ENCODE data around the gene E2F3. TPM values are rescaled to one million over a fixed set of nuclear protein-coding genes. Genes with fewer than 3 reads are reported as not detected.
"Not testable (repeated sequence)": the region's sequence is repeated elsewhere in the genome, so short reads cannot be mapped to it uniquely, and the experiment has no call there.

Gene E2F3
- total RNA-seq, 4 donors from 2014 or later: 3.5 to 5.1 (median 4.0) TPM

- no peak overlapping the region for H3K4me3 ChIP-seq
- no peak for DNase-seq (ENCODE audit: low spot score in 2 of 2)
- 87 to 93% methylated on average over 5 of the region's 5 CpGs for WGBS, 2 donors
- H3K9me3 ChIP-seq: peaks cover 0 to 5% (median 0%) of the 10 kb centered on the region in 4 donors
- H3K4me1 ChIP-seq: no peaks in the 10 kb centered on the region
- TF ChIP-seq EP300 (IDR thresholded peaks at IDR 0.05) (no peak), POLR2A (IDR thresholded peaks at IDR 0.05) (no peak), CTCF (IDR thresholded peaks at IDR 0.05) (no peak)
- H3K36me3 ChIP-seq: no peaks in the 10 kb centered on the region
- H3K27me3 ChIP-seq: no peaks in the 10 kb centered on the region
- no peak overlapping the region for H3K27ac ChIP-seq
Measured at GRCh38 chr6:20463396-20463795, 61.7 kb downstream of the E2F3 start.

DNA sequence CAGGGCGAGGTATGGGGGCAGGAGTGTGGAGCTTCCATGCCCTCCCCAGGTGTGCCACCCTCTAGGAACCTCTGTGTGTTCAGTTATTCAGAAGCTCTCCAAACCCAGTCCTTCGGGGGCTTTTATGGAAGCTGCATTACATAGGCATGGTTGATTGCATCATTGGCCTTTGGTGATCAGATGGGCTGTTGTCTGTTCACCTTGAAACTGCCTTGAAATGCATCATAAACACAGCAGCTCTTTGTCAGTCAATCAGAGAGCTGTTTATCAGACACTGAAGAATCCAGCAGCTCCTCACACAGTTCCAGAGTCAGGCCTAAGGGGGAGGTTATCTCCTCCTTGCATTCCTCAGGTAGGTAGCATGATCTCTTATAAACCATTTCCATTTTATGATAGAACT, 62.4 kb downstream of the E2F3 start:
- DNase-seq (ENCODE audit: low spot score in 2 of 2): no peak
- H3K27me3 ChIP-seq: no peaks in the 10 kb centered on the region
- TF ChIP-seq EP300 (IDR thresholded peaks at IDR 0.05) (no peak), POLR2A (IDR thresholded peaks at IDR 0.05) (no peak), CTCF (IDR thresholded peaks at IDR 0.05) (no peak)
- WGBS, 2 donors: 81 to 98% methylated on average over 2 of the region's 2 CpGs
- H3K27ac ChIP-seq: no peak overlapping the region
- peaks cover 0 to 5% (median 0%) of the 10 kb centered on the region in 4 donors for H3K9me3 ChIP-seq
- H3K36me3 ChIP-seq: no peaks in the 10 kb centered on the region
- H3K4me3 ChIP-seq: no peak overlapping the region
- H3K4me1 ChIP-seq: no peaks in the 10 kb centered on the region

DNA sequence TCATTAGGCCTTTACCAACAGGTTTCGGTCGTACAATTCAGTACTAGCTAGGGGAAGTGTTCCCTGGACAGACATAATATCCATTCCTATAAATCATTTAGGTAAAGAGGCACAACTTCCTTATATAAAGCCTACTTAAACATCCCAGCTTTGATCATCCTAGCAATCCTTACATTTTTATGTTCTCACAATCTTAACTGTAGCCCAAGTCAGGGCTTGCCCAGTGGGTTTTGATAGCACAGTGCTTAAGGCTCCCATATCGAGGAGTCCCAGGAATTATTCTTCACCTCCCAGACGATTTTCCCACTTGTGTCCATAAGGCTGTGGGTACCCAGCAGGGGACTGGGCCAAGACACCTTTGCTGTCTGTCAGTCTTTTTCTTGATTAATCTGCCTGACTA, 63.2 kb downstream of the E2F3 start:
- Histone ChIP-seq H3K27ac (no peak overlapping the region), H3K9me3 (peaks cover 0 to 5% (median 0%) of the 10 kb centered on the region in 4 donors), H3K4me3 (no peak overlapping the region), H3K4me1 (no peaks in the 10 kb centered on the region), H3K27me3 (no peaks in the 10 kb centered on the region), H3K36me3 (no peaks in the 10 kb centered on the region)
- no peak for DNase-seq (ENCODE audit: low spot score in 2 of 2)
- no peak for TF ChIP-seq POLR2A (IDR thresholded peaks at IDR 0.05)
- TF ChIP-seq CTCF (IDR thresholded peaks at IDR 0.05): no peak
- TF ChIP-seq EP300 (IDR thresholded peaks at IDR 0.05): no peak
- 90 to 95% methylated on average over 4 of the region's 4 CpGs for WGBS, 2 donors

DNA sequence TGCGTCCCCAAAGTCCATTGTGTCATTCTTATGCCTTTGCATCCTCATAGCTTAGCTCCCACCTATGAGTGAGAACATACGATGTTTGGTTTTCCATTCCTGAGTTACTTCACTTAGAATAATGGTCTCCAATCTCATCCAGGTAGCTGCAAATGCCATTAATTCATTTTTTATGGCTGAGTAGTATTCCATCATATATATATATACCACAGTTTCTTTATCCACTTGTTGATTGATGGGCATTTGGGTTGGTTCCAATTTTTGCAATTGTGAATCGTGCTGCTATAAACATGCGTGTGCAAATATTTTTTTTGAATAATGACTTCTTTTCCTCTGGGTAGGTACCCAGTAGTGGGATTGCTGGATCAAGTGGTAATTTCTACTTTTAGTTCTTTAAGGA, 63.9 kb downstream of the E2F3 start:
- not testable (repeated sequence) for DNase-seq (ENCODE audit: low spot score in 2 of 2); H3K9me3 ChIP-seq; H3K36me3 ChIP-seq; H3K27ac ChIP-seq; H3K27me3 ChIP-seq; H3K4me1 ChIP-seq; H3K4me3 ChIP-seq
- WGBS, 2 donors: 94 to 99% methylated on average over 4 of the region's 4 CpGs

DNA sequence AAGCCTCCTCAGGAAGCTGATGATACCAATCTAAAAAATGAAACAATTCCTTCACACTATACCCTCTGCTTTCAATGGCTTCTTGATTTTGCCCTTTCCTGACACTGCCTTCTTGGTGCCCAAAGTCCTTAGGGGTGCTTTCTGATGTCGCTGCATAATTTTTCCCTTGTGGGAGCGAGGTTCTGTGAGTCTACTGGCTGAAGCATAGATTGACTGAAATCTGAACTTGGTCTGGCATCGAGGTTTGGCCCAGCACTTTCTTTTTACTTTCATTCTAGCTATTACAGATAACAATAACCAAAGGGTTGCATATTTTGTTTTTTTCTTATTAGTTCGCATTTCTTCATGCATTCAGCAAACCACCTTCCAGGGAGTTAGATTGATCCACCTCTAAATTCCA, 65.8 kb downstream of the E2F3 start:
- Histone ChIP-seq H3K36me3 (no peaks in the 10 kb centered on the region), H3K4me1 (no peaks in the 10 kb centered on the region), H3K9me3 (peaks cover 0 to 5% (median 0%) of the 10 kb centered on the region in 4 donors), H3K27me3 (no peaks in the 10 kb centered on the region), H3K4me3 (no peak overlapping the region), H3K27ac (no peak overlapping the region)
- TF ChIP-seq CTCF (IDR thresholded peaks at IDR 0.05) (no peak), EP300 (IDR thresholded peaks at IDR 0.05) (no peak), POLR2A (IDR thresholded peaks at IDR 0.05) (no peak)
- DNase-seq (ENCODE audit: low spot score in 2 of 2): no peak
- WGBS, 2 donors: 85 to 96% methylated on average over 4 of the region's 4 CpGs

GRCh38 chr6:20468209-20468608, 66.5 kb downstream of the E2F3 start:
- TF ChIP-seq POLR2A (IDR thresholded peaks at IDR 0.05) (no peak), EP300 (IDR thresholded peaks at IDR 0.05) (no peak), CTCF (IDR thresholded peaks at IDR 0.05) (no peak)
- Histone ChIP-seq H3K27me3 (no peaks in the 10 kb centered on the region), H3K36me3 (no peaks in the 10 kb centered on the region), H3K27ac (no peak overlapping the region), H3K9me3 (peaks cover 0 to 2% (median 0%) of the 10 kb centered on the region in 4 donors), H3K4me1 (no peaks in the 10 kb centered on the region), H3K4me3 (no peak overlapping the region)
- 84 to 91% methylated on average over 7 of the region's 7 CpGs for WGBS, 2 donors
- no peak for DNase-seq (ENCODE audit: low spot score in 2 of 2)
